Measurements from ENCODE around the gene CPNE5. TPM values are rescaled to one million over a fixed set of nuclear protein-coding genes. Genes with fewer than 3 reads are reported as not detected.

CPNE5 gene
- total and polyA plus RNA-seq, 9 of the 15 experiments (the other 6 are each of a cell fraction or from before 2014, with no cell fraction given) = 0.14 to 1.0 (median 0.46) TPM; not detected in 2

- no peak for TF ChIP-seq ZNF395 (CRISPR knock-in tag; IDR thresholded peaks at IDR 0.05)
- TF ChIP-seq ZNF354B (CRISPR knock-in tag; IDR thresholded peaks at IDR 0.05) = no peak
- no peak for TF ChIP-seq ZNF253 (CRISPR knock-in tag; conservative IDR thresholded peaks at IDR 0.05)
- no peak for TF ChIP-seq CAMTA2 (CRISPR knock-in tag; conservative IDR thresholded peaks at IDR 0.05)
- no peak for TF ChIP-seq KDM2B (CRISPR knock-in tag; IDR thresholded peaks at IDR 0.05)
- no peak for TF ChIP-seq NFYB (IDR thresholded peaks at IDR 0.05; ENCODE audit: extremely low read depth, insufficient read length)
- no peak for TF ChIP-seq C11orf30 (IDR thresholded peaks at IDR 0.05; ENCODE audit: low read depth)
- no peak for TF ChIP-seq CBX5 (IDR thresholded peaks at IDR 0.05; ENCODE audit: borderline replicate concordance, low read depth)
- no peak for TF ChIP-seq HNRNPLL (IDR thresholded peaks at IDR 0.05; ENCODE audit: low read depth, low read length, poor library complexity, severe bottlenecking)
- TF ChIP-seq GTF3C2 (IDR thresholded peaks at IDR 0.05; ENCODE audit: borderline replicate concordance, extremely low read depth, insufficient read length) = no peak
- TF ChIP-seq ZNF318 (IDR thresholded peaks at IDR 0.05; ENCODE audit: borderline replicate concordance in 1 of 2, low read depth in 1 of 2) = no peak
- TF ChIP-seq SMAD3 (CRISPR knock-in tag; conservative IDR thresholded peaks at IDR 0.05) = no peak
- no peak for TF ChIP-seq PREB (CRISPR knock-in tag; IDR thresholded peaks at IDR 0.05)
Observed at GRCh38 chr6:36765594-36766398, 73.4 kb downstream of the CPNE5 start (continued).
